ENCODE data around the gene DBF4B. TPM values are rescaled to one million over a fixed set of nuclear protein-coding genes. Genes with fewer than 3 reads are reported as not detected.

Gene DBF4B
- total and polyA plus RNA-seq, 2 of the 13 experiments (the other 11 are each of a cell fraction or from before 2014, with no cell fraction given), result 11.7 to 13.2 TPM

GRCh38 chr17:44769647-44770084 is 61.2 kb downstream of the DBF4B start (continued):
- TF ChIP-seq ZNF580 (CRISPR knock-in tag; IDR thresholded peaks at IDR 0.05; ENCODE audit: borderline replicate concordance, low read depth) (no peak), CREBL2 (CRISPR knock-in tag; IDR thresholded peaks at IDR 0.05; ENCODE audit: borderline replicate concordance) (no peak), PATZ1 (CRISPR knock-in tag; IDR thresholded peaks at IDR 0.05) (peak; percentile 43; the same call in 1 of the 2 replicates), HOXA3 (CRISPR knock-in tag; IDR thresholded peaks at IDR 0.05) (no peak), ZNF382 (CRISPR knock-in tag; IDR thresholded peaks at IDR 0.05; ENCODE audit: borderline replicate concordance) (no peak), ZNF101 (CRISPR knock-in tag; IDR thresholded peaks at IDR 0.05; ENCODE audit: borderline replicate concordance, low read depth) (no peak), RNF2 (conservative IDR thresholded peaks at IDR 0.05; ENCODE audit: low read depth) (no peak), CEBPB (IDR thresholded peaks at IDR 0.05; ENCODE audit: borderline replicate concordance, low read depth, low read length) (peak; percentile 70; the same call in 1 of the 2 replicates), KAT8 (CRISPR knock-in tag; IDR thresholded peaks at IDR 0.05) (no peak), NCOA2 (CRISPR knock-in tag; IDR thresholded peaks at IDR 0.05) (0 out of 2 replicates have a peak, but pooled peaks have one; percentile 13), ZNF737 (CRISPR knock-in tag; IDR thresholded peaks at IDR 0.05; ENCODE audit: borderline replicate concordance) (no peak), CEBPZ (IDR thresholded peaks at IDR 0.05; ENCODE audit: low read length) (no peak), ZBTB2 (CRISPR knock-in tag; IDR thresholded peaks at IDR 0.05; ENCODE audit: low read depth) (no peak), PBX3 (CRISPR knock-in tag; IDR thresholded peaks at IDR 0.05; ENCODE audit: borderline replicate concordance) (no peak), ATF7-NPFF (CRISPR knock-in tag; IDR thresholded peaks at IDR 0.05; ENCODE audit: low read depth) (no peak), SKIL (CRISPR knock-in tag; IDR thresholded peaks at IDR 0.05; ENCODE audit: borderline replicate concordance) (peak; percentile 95), MYNN (CRISPR knock-in tag; IDR thresholded peaks at IDR 0.05; ENCODE audit: low read depth) (no peak)

Data from HepG2 (cell line).